ENCODE data around the gene COLQ.
"Not testable (repeated sequence)": the region's sequence is repeated elsewhere in the genome, so short reads cannot be mapped to it uniquely, and the experiment has no call there.

COLQ gene

DNA sequence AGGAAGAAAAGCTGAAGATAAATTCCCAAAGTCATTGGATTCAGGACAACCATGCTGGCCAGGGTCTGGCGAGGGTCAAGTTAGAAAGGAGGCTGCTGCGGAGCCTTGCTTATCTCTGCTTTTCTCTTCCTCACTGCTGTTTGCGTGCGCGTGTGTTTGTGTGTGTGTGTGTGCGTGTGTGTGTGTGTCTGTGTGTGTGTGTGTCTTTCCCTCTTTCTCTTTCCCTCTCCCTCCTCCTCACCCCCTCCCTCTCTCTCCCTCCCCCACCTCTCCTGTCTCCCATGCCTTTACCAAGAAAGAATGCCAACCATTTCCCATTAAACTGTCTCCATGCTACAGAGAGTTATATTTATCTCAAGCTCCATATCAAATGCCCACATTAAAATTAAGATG, at the start of gene COLQ:
Gene COLQ (minus strand): TSS at position 134 of the 393 bp plus-strand sequence. CDS start 81 bp downstream, at position 53.
- DNase-seq = no peak

GRCh38 chr3:15563190-15563589, 41.7 kb upstream of the COLQ start:
- no peak for DNase-seq

DNA sequence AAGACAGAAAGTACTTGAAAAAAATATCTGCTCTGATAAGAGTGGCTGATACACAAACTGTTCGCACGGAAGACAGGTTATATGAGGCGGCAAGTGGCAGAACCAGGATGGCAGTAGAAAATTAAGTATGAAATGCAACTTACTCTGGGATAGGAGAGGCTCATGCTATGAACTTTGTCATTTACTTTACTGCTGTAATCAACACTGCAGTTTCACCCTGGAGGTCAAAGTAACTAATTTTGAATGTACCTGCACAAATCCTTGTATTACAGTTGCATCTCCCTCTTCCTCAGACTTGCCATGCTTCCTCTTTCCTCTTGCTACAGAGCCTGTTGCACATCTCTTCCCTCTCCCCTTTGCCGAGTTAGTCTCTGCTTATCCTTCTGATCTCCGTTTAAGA, 41.1 kb upstream of the COLQ start:
- DNase-seq = no peak

DNA sequence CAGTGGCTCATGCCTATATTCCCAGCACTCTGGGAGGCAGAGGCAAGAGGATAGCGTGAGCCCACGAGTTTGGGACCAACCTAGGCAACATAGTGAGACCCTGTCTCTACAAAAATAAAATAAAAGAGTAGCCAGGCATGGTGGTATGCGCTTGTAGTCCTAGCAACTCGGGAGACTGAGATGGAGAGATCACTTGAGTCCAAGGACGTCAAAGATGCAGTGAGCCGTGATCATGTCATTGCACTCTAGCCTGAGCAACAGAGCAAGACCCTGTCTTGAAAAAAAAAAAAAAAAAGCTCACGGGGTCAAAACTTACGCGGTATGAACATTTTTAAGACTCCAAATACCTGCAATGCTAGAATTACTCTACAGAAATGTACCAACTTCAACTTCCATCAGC, 37.1 kb upstream of the COLQ start:
- no peak for DNase-seq

DNA sequence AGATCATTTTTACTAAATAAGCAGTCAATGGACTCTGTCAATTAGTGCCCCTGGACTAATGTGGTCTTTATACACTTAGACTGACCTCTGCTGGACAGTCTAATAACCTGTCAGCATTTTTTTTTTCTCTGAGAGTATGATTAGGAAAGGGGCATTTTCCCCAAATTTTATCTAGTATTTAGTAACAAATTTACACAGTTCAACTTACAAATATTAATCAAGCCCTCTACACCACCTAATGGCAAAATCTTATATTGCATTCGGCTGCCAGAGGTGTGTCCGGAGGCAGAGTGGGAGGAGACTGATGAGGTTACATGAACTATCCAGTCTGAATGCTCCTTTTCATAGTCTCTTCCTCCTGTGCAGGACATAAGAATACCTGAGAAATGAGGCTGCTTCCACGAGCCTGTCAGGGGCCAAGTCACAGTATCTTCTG, 36.0 kb upstream of the COLQ start:
- peak in 2 of 4 experiments; percentile 3 to 8 for DNase-seq

DNA sequence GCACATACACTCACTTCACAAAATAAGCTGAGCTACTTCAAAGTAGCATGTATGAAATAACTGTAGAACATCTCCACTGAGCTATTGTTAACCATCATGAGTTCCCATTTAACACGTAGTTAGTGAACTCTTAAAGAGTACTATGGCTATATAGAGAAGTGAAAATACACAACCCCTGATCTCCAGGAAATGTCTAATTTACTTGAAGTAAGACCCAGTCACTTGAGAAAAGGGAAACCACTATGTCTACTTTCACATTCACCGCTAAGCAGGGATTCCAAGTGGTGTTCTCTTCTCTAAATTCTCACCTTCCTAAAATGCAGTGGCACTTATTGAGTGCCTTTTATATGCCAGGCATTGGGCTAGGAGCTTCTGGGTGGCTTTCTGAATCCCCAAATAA, 35.0 kb upstream of the COLQ start:
- DNase-seq = no peak

- DNase-seq = no peak
These were observed 32.2 kb upstream of the COLQ start for GRCh38 chr3:15553749-15554148.

DNA sequence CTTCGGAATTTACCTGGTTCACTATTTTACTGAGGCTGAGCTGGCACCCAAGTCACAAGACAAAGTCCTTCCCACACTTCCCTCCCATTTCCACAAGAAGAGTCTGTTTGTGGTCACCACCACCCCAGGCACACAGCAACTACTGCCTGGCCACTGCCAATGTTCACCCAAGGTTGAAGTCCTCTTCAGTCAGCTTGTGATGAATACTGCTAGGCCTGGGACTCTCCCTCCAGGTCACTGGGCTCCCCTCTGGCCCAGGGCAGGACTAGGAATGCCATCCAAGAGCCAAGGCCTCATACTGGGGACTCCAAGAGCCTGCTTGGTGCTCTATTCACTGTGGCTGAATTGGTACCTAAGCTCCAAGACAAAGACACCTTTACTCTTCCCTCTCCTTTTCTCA, 30.4 kb upstream of the COLQ start:
- DNase-seq = no peak

GRCh38 chr3:15549846-15550245, 28.3 kb upstream of the COLQ start:
- DNase-seq = no peak

DNA sequence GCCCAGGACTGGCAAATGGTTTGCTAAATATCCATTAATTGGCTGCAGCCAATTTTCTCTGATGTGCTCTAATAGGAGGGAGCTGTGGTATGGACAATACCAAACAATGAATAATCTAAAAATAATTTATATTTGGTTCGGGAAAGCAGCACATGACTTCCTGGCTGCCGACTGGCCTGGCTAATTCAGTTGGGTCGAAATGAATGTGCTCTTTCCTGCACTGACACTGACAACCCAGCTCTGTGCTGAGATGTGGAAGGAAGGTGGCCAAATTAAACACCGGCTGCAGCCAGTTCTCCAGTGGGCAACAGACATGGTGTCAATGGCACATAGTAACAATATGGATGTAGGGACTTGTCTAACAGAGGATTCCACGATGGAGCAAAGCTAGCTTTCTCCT, 21.1 kb upstream of the COLQ start:
- no peak for DNase-seq

- no peak for DNase-seq
These were observed 19.9 kb upstream of the COLQ start for GRCh38 chr3:15541371-15541770.

GRCh38 chr3:15539066-15539465, 17.6 kb upstream of the COLQ start:
- no peak for DNase-seq

- no peak for DNase-seq
These were observed 16.8 kb upstream of the COLQ start for GRCh38 chr3:15538345-15538744.

DNA sequence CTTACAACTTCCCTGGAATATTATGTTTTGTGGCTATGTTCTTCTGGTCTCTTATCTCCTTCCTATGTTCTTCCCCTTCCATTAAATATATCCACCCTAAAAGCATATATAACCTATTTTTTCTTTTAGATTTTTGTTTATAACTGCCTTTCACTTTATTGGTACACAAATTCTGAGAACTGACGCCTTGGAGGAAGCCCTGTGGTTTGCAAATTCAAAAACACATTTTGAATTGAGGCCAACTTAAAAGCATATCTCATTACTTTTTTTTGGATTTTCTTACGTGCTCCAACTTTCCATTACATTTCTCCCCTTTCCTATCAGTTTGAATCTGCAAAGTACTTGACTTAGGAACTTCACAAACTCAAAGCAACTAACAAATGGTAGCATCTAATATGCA, 15.3 kb upstream of the COLQ start:
- no peak for DNase-seq

- peak in 1 of 4 experiments; percentile 2 for DNase-seq
These were observed 14.2 kb upstream of the COLQ start for GRCh38 chr3:15535732-15536131.

GRCh38 chr3:15532614-15533013, 11.1 kb upstream of the COLQ start:
- DNase-seq = not testable (repeated sequence)

DNA sequence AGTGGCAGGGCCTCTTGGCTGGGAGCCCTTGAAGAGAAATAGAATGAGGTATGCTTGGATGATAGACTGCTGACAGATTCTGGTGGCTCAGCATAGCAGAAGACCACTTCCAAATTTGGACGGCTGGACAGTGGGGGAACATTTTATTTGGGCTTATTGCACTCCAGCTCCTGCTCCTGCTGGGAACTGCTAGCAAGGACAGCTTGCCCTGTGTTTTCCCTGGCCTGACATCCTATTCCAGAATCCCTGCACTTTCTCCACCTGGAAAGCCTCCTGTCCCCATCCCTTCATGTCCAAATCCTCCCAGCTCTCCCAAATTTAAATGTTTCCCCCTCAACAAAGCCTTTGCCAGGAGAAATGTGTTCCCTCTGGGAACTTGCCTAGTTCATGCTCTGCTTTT, 9.8 kb upstream of the COLQ start:
- no peak for DNase-seq

DNA sequence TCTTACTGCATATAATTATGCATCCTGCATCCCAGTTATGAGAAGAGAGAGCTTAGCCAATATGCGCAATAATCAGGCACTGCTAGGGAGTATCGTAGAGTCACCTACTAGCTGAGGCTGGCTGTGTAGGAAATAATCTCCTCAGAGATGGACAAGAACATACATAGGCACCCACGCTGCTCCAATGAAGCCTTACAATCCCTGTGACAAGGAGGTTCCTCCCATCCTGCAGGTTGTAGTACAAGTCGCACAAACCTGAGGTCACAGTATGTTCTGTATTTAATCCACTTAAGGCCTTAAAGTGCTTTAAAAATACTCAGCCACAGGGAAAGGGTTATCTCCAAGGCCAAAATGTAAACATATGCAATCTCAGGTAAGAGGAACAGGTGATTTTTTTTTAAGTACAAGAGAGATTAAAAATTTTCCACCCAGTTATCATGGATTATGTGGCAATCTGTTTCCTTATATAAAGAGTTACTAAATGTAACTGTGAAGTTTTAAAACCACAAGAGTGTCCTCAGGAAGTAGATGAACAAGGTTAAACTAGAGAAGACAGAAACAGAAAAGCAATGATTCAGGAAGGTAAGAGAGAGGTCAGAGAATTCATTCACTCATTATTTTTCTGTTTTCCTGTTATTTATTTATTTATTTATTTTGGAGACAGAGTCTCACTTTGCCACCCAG, 7.5 kb upstream of the COLQ start:
- DNase-seq = no peak

DNA sequence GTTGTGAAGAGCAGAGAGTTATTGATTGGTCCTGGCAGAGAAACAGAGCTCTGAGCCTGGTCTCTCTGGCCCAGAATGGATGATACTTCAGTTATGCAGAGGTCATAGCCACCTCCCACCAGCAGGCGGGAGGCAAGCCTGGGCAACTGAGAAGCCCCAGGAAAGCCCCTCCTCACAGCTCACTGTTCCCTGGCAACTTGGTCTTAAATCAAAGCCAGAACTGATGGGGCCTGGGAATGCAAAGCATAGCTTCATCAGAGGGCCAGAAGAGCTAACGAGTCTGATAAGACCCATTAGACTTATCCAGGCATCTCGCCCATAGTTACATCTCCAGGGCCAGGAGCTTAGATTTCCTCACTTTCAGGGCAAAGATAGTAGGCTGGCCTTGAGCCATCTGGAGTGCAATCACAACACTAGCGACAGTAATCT, 5.5 kb upstream of the COLQ start:
- DNase-seq = no peak

DNA sequence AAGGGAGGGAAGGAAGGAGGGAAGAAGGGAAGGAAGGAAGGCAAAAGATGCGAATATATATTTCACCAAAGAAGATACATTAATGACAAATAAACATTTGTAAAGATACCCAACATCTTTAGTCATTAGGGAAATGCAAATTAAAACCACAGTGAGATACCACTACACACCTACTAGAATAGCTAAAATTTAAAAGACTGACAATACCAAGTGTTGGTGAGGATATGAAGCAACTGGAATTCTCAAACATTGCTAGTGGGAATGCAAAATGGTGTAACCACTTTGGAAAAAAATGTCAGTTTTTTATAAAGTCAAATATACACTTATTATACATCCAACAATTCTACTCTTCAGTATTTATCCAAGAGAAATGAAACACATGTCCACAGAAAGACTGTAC, 4.3 kb upstream of the COLQ start:
- no peak for DNase-seq

- DNase-seq = no peak
These were observed 2.3 kb upstream of the COLQ start for GRCh38 chr3:15523660-15524417.

- DNase-seq = no peak
These were observed 510 bp upstream of the COLQ start for GRCh38 chr3:15522016-15522415.

GRCh38 chr3:15520804-15521572, 518 bp downstream of the COLQ start:
- DNase-seq = no peak

DNA sequence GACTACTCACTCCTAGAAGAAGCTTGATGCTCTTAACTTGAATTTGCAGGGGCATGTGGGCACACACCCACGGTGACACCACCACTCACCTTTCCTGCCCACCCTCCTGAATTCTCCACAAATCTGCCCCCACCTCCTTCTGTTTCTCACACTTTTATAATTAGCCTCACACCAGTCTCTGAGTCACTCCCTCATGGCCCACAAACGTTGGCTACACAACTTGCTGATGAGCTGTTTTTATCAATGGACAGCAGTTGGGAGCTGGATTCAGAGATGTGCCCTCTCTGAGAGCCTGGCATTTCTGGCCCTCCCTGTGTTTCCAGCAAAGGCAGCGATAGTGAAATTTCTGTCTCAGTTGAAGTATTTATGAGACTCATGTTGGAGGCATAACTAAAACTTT, 1.3 kb downstream of the COLQ start:
- DNase-seq = no peak
